IPS-18a (cell line): Measurements from ENCODE around the gene RETSAT.
"Not testable (repeated sequence)": the region's sequence is repeated elsewhere in the genome, so short reads cannot be mapped to it uniquely, and the experiment has no call there.

Source experiments
- H3K27ac ChIP-seq: one replicate; pipeline ENCODE4 v1.5.1; 2013; ENCODE audit warnings: low read length
- H3K27me3 ChIP-seq: one replicate; pipeline ENCODE4 v1.6.1; 2013; ENCODE audit warnings: mild to moderate bottlenecking, low read length; ENCODE audit not compliant: control insufficient read depth, insufficient read depth
- H3K36me3 ChIP-seq: one replicate; pipeline ENCODE4 v1.6.1; 2013; ENCODE audit warnings: low read depth, low read length; ENCODE audit not compliant: control insufficient read depth
- H3K4me1 ChIP-seq: one replicate; pipeline ENCODE4 v1.6.1; 2013; ENCODE audit warnings: low read depth, low read length; ENCODE audit not compliant: control insufficient read depth
- H3K4me3 ChIP-seq: one replicate; pipeline ENCODE4 v1.5.1; 2013; ENCODE audit warnings: low read length
- H3K9ac ChIP-seq: one replicate; pipeline ENCODE4 v1.6.1; 2013; ENCODE audit warnings: mild to moderate bottlenecking, low read length, moderate library complexity
- H3K9me3 ChIP-seq: one replicate; pipeline ENCODE4 v1.6.1; 2013; ENCODE audit warnings: low read depth, low read length; ENCODE audit not compliant: control insufficient read depth

Gene RETSAT

GRCh38 chr2:85327822-85328617, 26.3 kb downstream of the RETSAT start, which contains the start of gene TGOLN2:
Gene TGOLN2, minus strand, starts transcription at chr2:85327989. Its CDS starts 27 bp downstream, at chr2:85327962.
- Histone ChIP-seq H3K36me3 (peaks cover 14% of the 10 kb centered on the region), H3K9me3 (no peaks in the 10 kb centered on the region), H3K27me3 (no peaks in the 10 kb centered on the region), H3K4me1 (peaks cover 11% of the 10 kb centered on the region), H3K27ac (peak within 1 kb of the TSS; percentile 92), H3K4me3 (peak within 1 kb of the TSS; percentile 85), H3K9ac (peak within 1 kb of the TSS; percentile 94)

- Histone ChIP-seq H3K27ac (no peak overlapping the region), H3K4me3 (peak overlapping the region; percentile 85), H3K4me1 (peaks cover 11% of the 10 kb centered on the region), H3K9ac (peak overlapping the region; percentile 94), H3K27me3 (no peaks in the 10 kb centered on the region), H3K9me3 (no peaks in the 10 kb centered on the region), H3K36me3 (peaks cover 18% of the 10 kb centered on the region)
These were observed 27.0 kb downstream of the RETSAT start for GRCh38 chr2:85327160-85327821.

- H3K4me1 ChIP-seq, result peaks cover 11% of the 10 kb centered on the region
- no peaks in the 10 kb centered on the region for H3K9me3 ChIP-seq
- H3K36me3 ChIP-seq, result peaks cover 25% of the 10 kb centered on the region
- H3K9ac ChIP-seq, result peak overlapping the region; percentile 94
- peak overlapping the region; percentile 85 for H3K4me3 ChIP-seq
- no peaks in the 10 kb centered on the region for H3K27me3 ChIP-seq
- no peak overlapping the region for H3K27ac ChIP-seq
These were observed 27.7 kb downstream of the RETSAT start for GRCh38 chr2:85326406-85327159.

GRCh38 chr2:85325466-85325811, 28.9 kb downstream of the RETSAT start:
- no peak overlapping the region for H3K27ac ChIP-seq
- peak overlapping the region; percentile 85 for H3K4me3 ChIP-seq
- peaks cover 36% of the 10 kb centered on the region for H3K36me3 ChIP-seq
- no peaks in the 10 kb centered on the region for H3K9me3 ChIP-seq
- no peaks in the 10 kb centered on the region for H3K27me3 ChIP-seq
- H3K4me1 ChIP-seq, result peaks cover 11% of the 10 kb centered on the region
- H3K9ac ChIP-seq, result no peak overlapping the region

- peaks cover 42% of the 10 kb centered on the region for H3K36me3 ChIP-seq
- peaks cover 11% of the 10 kb centered on the region for H3K4me1 ChIP-seq
- peak overlapping the region; percentile 85 for H3K4me3 ChIP-seq
- no peak overlapping the region for H3K9ac ChIP-seq
- no peaks in the 10 kb centered on the region for H3K27me3 ChIP-seq
- H3K27ac ChIP-seq, result no peak overlapping the region
- no peaks in the 10 kb centered on the region for H3K9me3 ChIP-seq
These were observed 29.5 kb downstream of the RETSAT start for GRCh38 chr2:85324639-85325465.

GRCh38 chr2:85323988-85324367, 30.4 kb downstream of the RETSAT start:
- not testable (repeated sequence) for H3K9ac ChIP-seq, H3K4me3 ChIP-seq, H3K9me3 ChIP-seq, H3K27me3 ChIP-seq, H3K27ac ChIP-seq
- peaks cover 11% of the 10 kb centered on the region for H3K4me1 ChIP-seq
- H3K36me3 ChIP-seq, result peaks cover 47% of the 10 kb centered on the region

GRCh38 chr2:85323351-85323987, 30.9 kb downstream of the RETSAT start:
- Histone ChIP-seq H3K27ac (no peak overlapping the region), H3K9me3 (no peaks in the 10 kb centered on the region), H3K9ac (no peak overlapping the region), H3K36me3 (peaks cover 47% of the 10 kb centered on the region), H3K4me1 (peaks cover 11% of the 10 kb centered on the region), H3K4me3 (no peak overlapping the region), H3K27me3 (no peaks in the 10 kb centered on the region)

GRCh38 chr2:85319796-85320195, 34.5 kb downstream of the RETSAT start:
- Histone ChIP-seq H3K27ac (no peak overlapping the region), H3K27me3 (no peaks in the 10 kb centered on the region), H3K4me1 (no peaks in the 10 kb centered on the region), H3K36me3 (peaks cover 55% of the 10 kb centered on the region), H3K4me3 (no peak overlapping the region), H3K9me3 (no peaks in the 10 kb centered on the region), H3K9ac (no peak overlapping the region)

GRCh38 chr2:85318222-85319074, 35.9 kb downstream of the RETSAT start:
- Histone ChIP-seq H3K9me3 (no peaks in the 10 kb centered on the region), H3K36me3 (peaks cover 43% of the 10 kb centered on the region), H3K4me1 (no peaks in the 10 kb centered on the region), H3K27ac (no peak overlapping the region), H3K4me3 (no peak overlapping the region), H3K9ac (no peak overlapping the region), H3K27me3 (no peaks in the 10 kb centered on the region)

GRCh38 chr2:85315921-85316320, 38.4 kb downstream of the RETSAT start:
- H3K4me1 ChIP-seq, H3K27me3 ChIP-seq, H3K9ac ChIP-seq, H3K9me3 ChIP-seq, H3K4me3 ChIP-seq, H3K27ac ChIP-seq: not testable (repeated sequence)
- H3K36me3 ChIP-seq, result peaks cover 24% of the 10 kb centered on the region
